MM.1S (cell line): ENCODE data around the gene SDSL.

Source experiments
- DNase-seq: peaks from one replicate; pipeline ENCODE4 v3.0.0-alpha.2; 2015
- H2AFZ ChIP-seq: fragments of 300-600 bp; sonication (generic); 2 replicates; pipeline ENCODE4 v1.6.0; 2016; ENCODE audit warnings: antibody characterized with exemption, low read length
- H3F3A ChIP-seq: fragments of 300-600 bp; sonication (generic); 2 replicates; pipeline ENCODE4 v1.6.1; 2016; ENCODE audit warnings: mild to moderate bottlenecking, antibody characterized with exemption, low read length, moderate library complexity, mixed read lengths; ENCODE audit not compliant: insufficient read depth
- H3K27ac ChIP-seq: fragments of 300-600 bp; sonication (generic); 2 replicates; pipeline ENCODE4 v1.5.1; 2016; ENCODE audit warnings: mild to moderate bottlenecking, low read length
- H3K27me3 ChIP-seq: fragments of 300-600 bp; sonication (generic); replicated peaks from 2 replicates; pipeline ENCODE4 v1.6.0; 2016; ENCODE audit warnings: low read length; ENCODE audit not compliant: insufficient read depth
- H3K36me3 ChIP-seq: fragments of 300-600 bp; sonication (generic); replicated peaks from 2 replicates; pipeline ENCODE4 v1.6.1; 2016; ENCODE audit warnings: mild to moderate bottlenecking, low read length, mixed read lengths; ENCODE audit not compliant: insufficient read depth
- H3K4me1 ChIP-seq: fragments of 300-600 bp; sonication (generic); 2 replicates; pipeline ENCODE4 v1.6.1; 2016; ENCODE audit warnings: low read length, mixed read lengths
- H3K4me2 ChIP-seq: fragments of 300-600 bp; sonication (generic); 2 replicates; pipeline ENCODE4 v1.6.0; 2016; ENCODE audit warnings: low read depth, low read length
- H3K4me3 ChIP-seq: fragments of 300-600 bp; sonication (generic); 2 replicates; pipeline ENCODE4 v1.5.1; 2016; ENCODE audit warnings: low read length, mixed read lengths
- H3K79me2 ChIP-seq: fragments of 300-600 bp; sonication (generic); 2 replicates; pipeline ENCODE4 v1.6.1; 2016; ENCODE audit warnings: mixed run types, low read length, mixed read lengths
- H3K9ac ChIP-seq: fragments of 300-600 bp; sonication (generic); 2 replicates; pipeline ENCODE4 v1.6.1; 2016; ENCODE audit warnings: low read length, mixed read lengths
- H3K9me2 ChIP-seq: fragments of 300-600 bp; sonication (generic); replicated peaks from 2 replicates; pipeline ENCODE4 v1.6.1; 2016; ENCODE audit warnings: mild to moderate bottlenecking, low read length, mixed read lengths; ENCODE audit not compliant: insufficient read depth
- H3K9me3 ChIP-seq: fragments of 300-600 bp; sonication (generic); replicated peaks from 2 replicates; pipeline ENCODE4 v1.6.1; 2016; ENCODE audit warnings: mild to moderate bottlenecking, low read length, mixed read lengths; ENCODE audit not compliant: insufficient read depth
- H4K20me1 ChIP-seq: fragments of 300-600 bp; sonication (generic); 2 replicates; pipeline ENCODE4 v1.6.1; 2016; ENCODE audit warnings: mild to moderate bottlenecking, low read length, moderate library complexity, mixed read lengths; ENCODE audit not compliant: insufficient read depth
- CTCF ChIP-seq: fragments of 300-600 bp; sonication (generic); IDR thresholded peaks from 2 replicates; pipeline ENCODE4 v1.5.1; 2016; ENCODE audit warnings: antibody characterized with exemption, low read length, mixed read lengths
- EZH2 ChIP-seq: fragments of 300-600 bp; sonication (generic); optimal IDR thresholded peaks from 2 replicates; pipeline ENCODE3; 2017; ENCODE audit warnings: low read depth, mild to moderate bottlenecking, antibody characterized with exemption, low read length, mixed read lengths
- EZH2phosphoT487 ChIP-seq: fragments of 300-600 bp; sonication (generic); IDR thresholded peaks from 2 replicates; pipeline ENCODE4 v1.6.1; 2018; ENCODE audit warnings: antibody characterized with exemption, low read length

The SDSL gene

GRCh38 chr12:113449839-113450238, 27.7 kb downstream of the SDSL start:
- no peak overlapping the region for H2AFZ ChIP-seq

GRCh38 chr12:113452458-113452857, 30.3 kb downstream of the SDSL start:
- no peaks in the 10 kb centered on the region for H3K27me3 ChIP-seq
- no peaks in the 10 kb centered on the region for H3K4me1 ChIP-seq
- H4K20me1 ChIP-seq = no peaks in the 10 kb centered on the region

More at GRCh38 chr12:113449839-113450238, 27.7 kb downstream of the SDSL start:
- Histone ChIP-seq H3K79me2 (no peaks in the 10 kb centered on the region), H3K27ac (no peak overlapping the region), H3K9me2 (no peaks in the 10 kb centered on the region), H4K20me1 (no peaks in the 10 kb centered on the region), H3K9ac (no peak overlapping the region), H3K27me3 (no peaks in the 10 kb centered on the region), H3K9me3 (no peaks in the 10 kb centered on the region), H3K4me2 (no peak overlapping the region), H3K4me1 (no peaks in the 10 kb centered on the region), H3K4me3 (no peak overlapping the region), H3K36me3 (no peaks in the 10 kb centered on the region), H3F3A (no peaks in the 10 kb centered on the region)
- DNase-seq = no peak
- TF ChIP-seq EZH2phosphoT487 (no peak), CTCF (no peak), EZH2 (no peak)

GRCh38 chr12:113453330-113453729, 31.1 kb downstream of the SDSL start:
- TF ChIP-seq EZH2phosphoT487 (no peak), EZH2 (no peak), CTCF (no peak)
- H3F3A ChIP-seq = no peaks in the 10 kb centered on the region
- H3K9me2 ChIP-seq = no peaks in the 10 kb centered on the region
- no peak for DNase-seq
- H3K27ac ChIP-seq = no peak overlapping the region
- H3K27me3 ChIP-seq = no peaks in the 10 kb centered on the region
- H3K9ac ChIP-seq = no peak overlapping the region
- no peak overlapping the region for H3K4me2 ChIP-seq
- H4K20me1 ChIP-seq = no peaks in the 10 kb centered on the region
- no peaks in the 10 kb centered on the region for H3K79me2 ChIP-seq
- H3K4me3 ChIP-seq = no peak overlapping the region
- H3K9me3 ChIP-seq = no peaks in the 10 kb centered on the region
- no peak overlapping the region for H2AFZ ChIP-seq
- no peaks in the 10 kb centered on the region for H3K36me3 ChIP-seq
- no peaks in the 10 kb centered on the region for H3K4me1 ChIP-seq

More at GRCh38 chr12:113452458-113452857, 30.3 kb downstream of the SDSL start:
- no peaks in the 10 kb centered on the region for H3K79me2 ChIP-seq
- no peaks in the 10 kb centered on the region for H3K36me3 ChIP-seq
- DNase-seq = no peak
- H3K4me3 ChIP-seq = no peak overlapping the region
- TF ChIP-seq EZH2 (no peak), CTCF (no peak), EZH2phosphoT487 (no peak)
- no peak overlapping the region for H2AFZ ChIP-seq
- no peak overlapping the region for H3K9ac ChIP-seq
- H3K9me3 ChIP-seq = no peaks in the 10 kb centered on the region
- H3K9me2 ChIP-seq = no peaks in the 10 kb centered on the region
- H3K27ac ChIP-seq = no peak overlapping the region
- no peaks in the 10 kb centered on the region for H3F3A ChIP-seq
- H3K4me2 ChIP-seq = no peak overlapping the region
